Measurements from ENCODE around the gene GYG1. TPM values are rescaled to one million over a fixed set of nuclear protein-coding genes. Genes with fewer than 3 reads are reported as not detected.

Gene GYG1
- polyA plus RNA-seq, 4 donors: 26.1 to 45.4 (median 35.4) TPM

Other genes starting within 250 kb of the GYG1 start
- 1 to 10 TPM in 2 of 4 donors, under 1 TPM in 2; 0.70 to 1.4 (median 1.0) TPM for gene CPB1, start 163.7 kb upstream of the GYG1 start, polyA plus RNA-seq (ENCODE audit: insufficient read length in 4 of 4)
- under 1 TPM; 0.37 to 0.68 (median 0.60) TPM for gene CPA3, start 126.2 kb upstream of the GYG1 start, polyA plus RNA-seq (ENCODE audit: insufficient read length in 4 of 4)
- 10 to 100 TPM; 41.1 to 57.8 (median 43.0) TPM for gene HLTF, start 95.0 kb downstream of the GYG1 start, polyA plus RNA-seq (ENCODE audit: insufficient read length in 4 of 4)
- 10 to 100 TPM; 21.1 to 37.8 (median 34.2) TPM for gene HPS3, start 138.1 kb downstream of the GYG1 start, polyA plus RNA-seq (ENCODE audit: insufficient read length in 4 of 4)
- 1 to 10 TPM in 1 of 4 donors, under 1 TPM in 3; 0.81 to 1.6 (median 0.91) TPM for gene CP, start 230.3 kb downstream of the GYG1 start, polyA plus RNA-seq (ENCODE audit: insufficient read length in 4 of 4)